Colonic mucosa (tissue), 4 donors: ENCODE data around the gene PCDH19. TPM values are rescaled to one million over a fixed set of nuclear protein-coding genes. Genes with fewer than 3 reads are reported as not detected.

Experiments used
- DNase-seq: peaks from one replicate; pipeline ENCODE4 v3.0.0-alpha.2; 2020
- H3K27ac ChIP-seq: fragments of 200-600 bp; one replicate; pipeline ENCODE4 v1.8.0; 2021
- H3K27me3 ChIP-seq: fragments of 200-600 bp; one replicate; pipeline ENCODE4 v1.8.0; 2021
- H3K36me3 ChIP-seq: fragments of 200-600 bp; one replicate; pipeline ENCODE4 v1.8.0; 2021
- H3K4me1 ChIP-seq: fragments of 200-600 bp; one replicate; pipeline ENCODE4 v1.8.0; 2021; ENCODE audit warnings: mild to moderate bottlenecking
- H3K4me3 ChIP-seq: fragments of 200-600 bp; one replicate; pipeline ENCODE4 v1.8.0; 2021
- H3K9ac ChIP-seq, 2 donors: one replicate each; pipeline ENCODE4 v1.7.0; 2013; ENCODE audit warnings: control low read depth in 2 of 2, low read depth in 2 of 2, low read length in 2 of 2
- H3K9me3 ChIP-seq: fragments of 200-600 bp; one replicate; pipeline ENCODE4 v1.8.0; 2021
- intact Hi-C: fragments of 100-400 bp; cut with DNase I; formaldehyde crosslinking; loops from one replicate; pipeline ENCODE4 v1.14.1; 2022
- total RNA-seq, 2 donors: library from RNA; stranded (reverse); fragmentation: NEBNext Ultra II Directional in 1 of 2; extraction: Animal tissue kit (Norgen Biotek cat#: 25700) in 1 of 2; gene quantifications; one replicate each; pipeline ENCODE4 v1.2.1, GENCODE V29; 2021
- TF ChIP-seq, protein P1 (sequence below): fragments of 200-600 bp; IDR thresholded peaks from one replicate; pipeline ENCODE4 v1.8.0; 2022; ENCODE audit warnings: antibody characterized with exemption, mild to moderate bottlenecking
- donor health status: healthy.
- donor health status: DM: no; HTN: no; CAD: no.
- donor health status: DM: no; HTN: no; CAD: no.

Gene PCDH19
- total RNA-seq, 2 donors from 2014 or later: 0.96 to 1.3 TPM

DNA sequence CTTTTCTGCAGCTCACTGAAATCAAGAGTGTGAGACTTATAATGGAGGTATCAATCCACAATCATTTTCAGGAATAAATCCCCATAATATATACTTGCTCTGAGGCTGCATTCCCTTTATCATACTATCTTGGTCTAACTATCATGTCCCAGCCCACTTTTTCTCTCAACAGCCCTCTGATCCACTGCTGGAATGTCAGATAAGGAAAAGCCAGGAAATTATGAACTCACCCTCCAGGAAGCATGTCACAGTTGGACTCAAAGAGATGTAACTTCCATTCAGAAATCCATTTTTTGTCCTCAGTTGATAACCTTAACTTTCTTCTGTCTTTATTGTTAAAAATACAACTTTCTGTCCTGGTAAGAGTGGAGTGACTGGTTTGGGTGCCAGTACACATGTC is 144.9 kb downstream of the PCDH19 start:
- intact Hi-C loops: no loop called here
- Histone ChIP-seq H3K27me3 (no peaks in the 10 kb centered on the region), H3K9ac (no peak overlapping the region), H3K4me1 (no peaks in the 10 kb centered on the region), H3K27ac (no peak overlapping the region), H3K4me3 (no peak overlapping the region), H3K9me3 (no peaks in the 10 kb centered on the region), H3K36me3 (no peaks in the 10 kb centered on the region)
- DNase-seq: no peak
- TF ChIP-seq, protein P1, sequence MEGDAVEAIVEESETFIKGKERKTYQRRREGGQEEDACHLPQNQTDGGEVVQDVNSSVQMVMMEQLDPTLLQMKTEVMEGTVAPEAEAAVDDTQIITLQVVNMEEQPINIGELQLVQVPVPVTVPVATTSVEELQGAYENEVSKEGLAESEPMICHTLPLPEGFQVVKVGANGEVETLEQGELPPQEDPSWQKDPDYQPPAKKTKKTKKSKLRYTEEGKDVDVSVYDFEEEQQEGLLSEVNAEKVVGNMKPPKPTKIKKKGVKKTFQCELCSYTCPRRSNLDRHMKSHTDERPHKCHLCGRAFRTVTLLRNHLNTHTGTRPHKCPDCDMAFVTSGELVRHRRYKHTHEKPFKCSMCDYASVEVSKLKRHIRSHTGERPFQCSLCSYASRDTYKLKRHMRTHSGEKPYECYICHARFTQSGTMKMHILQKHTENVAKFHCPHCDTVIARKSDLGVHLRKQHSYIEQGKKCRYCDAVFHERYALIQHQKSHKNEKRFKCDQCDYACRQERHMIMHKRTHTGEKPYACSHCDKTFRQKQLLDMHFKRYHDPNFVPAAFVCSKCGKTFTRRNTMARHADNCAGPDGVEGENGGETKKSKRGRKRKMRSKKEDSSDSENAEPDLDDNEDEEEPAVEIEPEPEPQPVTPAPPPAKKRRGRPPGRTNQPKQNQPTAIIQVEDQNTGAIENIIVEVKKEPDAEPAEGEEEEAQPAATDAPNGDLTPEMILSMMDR: no peak

DNA sequence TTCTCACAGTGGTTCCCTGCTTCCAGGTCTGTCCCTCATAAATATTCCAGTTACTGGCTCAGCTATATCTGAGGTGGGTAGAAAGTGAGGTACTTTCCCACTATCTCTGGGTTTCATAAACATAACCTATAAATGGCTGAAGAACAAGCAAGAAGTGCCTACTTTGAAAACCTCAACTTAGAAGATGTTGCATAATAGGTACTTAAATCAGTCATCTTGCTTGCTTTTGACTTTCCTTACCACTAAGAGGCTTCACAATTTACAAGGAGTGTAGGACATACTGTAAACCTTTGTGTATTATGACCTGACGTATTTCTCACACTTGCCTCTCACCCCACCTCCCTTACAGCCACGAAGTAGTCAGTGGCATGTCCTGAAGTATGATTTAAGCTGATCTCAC is 145.9 kb downstream of the PCDH19 start:
- H3K4me3 ChIP-seq: no peak overlapping the region
- H3K9me3 ChIP-seq: no peaks in the 10 kb centered on the region
- no peak overlapping the region for H3K27ac ChIP-seq
- H3K4me1 ChIP-seq: no peaks in the 10 kb centered on the region
- TF ChIP-seq, protein P1: no peak
- intact Hi-C loops: no loop called here
- DNase-seq: no peak
- no peaks in the 10 kb centered on the region for H3K36me3 ChIP-seq
- H3K27me3 ChIP-seq: no peaks in the 10 kb centered on the region
- H3K9ac ChIP-seq: no peak overlapping the region

DNA sequence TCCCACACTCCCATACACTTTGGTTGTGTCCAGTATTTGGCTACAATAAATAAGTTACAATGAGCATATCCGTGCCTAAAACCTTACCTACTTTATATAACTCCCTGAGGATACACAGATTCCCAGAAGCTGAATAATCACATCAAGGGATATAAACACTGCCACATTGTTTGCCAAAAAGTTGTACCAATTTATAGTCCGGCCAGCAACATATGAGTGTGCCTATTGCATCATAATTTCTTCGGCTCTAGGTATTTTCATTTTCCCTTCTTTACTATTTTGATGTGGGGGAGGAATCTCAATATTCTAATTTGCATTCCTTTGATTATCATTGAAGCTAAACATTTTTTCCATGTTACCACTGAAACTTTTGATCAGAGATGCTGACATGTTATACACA is 146.4 kb downstream of the PCDH19 start:
- Histone ChIP-seq H3K4me3 (no peak overlapping the region), H3K27ac (no peak overlapping the region), H3K4me1 (no peaks in the 10 kb centered on the region), H3K9me3 (no peaks in the 10 kb centered on the region), H3K9ac (no peak overlapping the region), H3K36me3 (no peaks in the 10 kb centered on the region), H3K27me3 (no peaks in the 10 kb centered on the region)
- intact Hi-C loops: no loop called here
- DNase-seq: no peak
- TF ChIP-seq, protein P1: no peak

DNA sequence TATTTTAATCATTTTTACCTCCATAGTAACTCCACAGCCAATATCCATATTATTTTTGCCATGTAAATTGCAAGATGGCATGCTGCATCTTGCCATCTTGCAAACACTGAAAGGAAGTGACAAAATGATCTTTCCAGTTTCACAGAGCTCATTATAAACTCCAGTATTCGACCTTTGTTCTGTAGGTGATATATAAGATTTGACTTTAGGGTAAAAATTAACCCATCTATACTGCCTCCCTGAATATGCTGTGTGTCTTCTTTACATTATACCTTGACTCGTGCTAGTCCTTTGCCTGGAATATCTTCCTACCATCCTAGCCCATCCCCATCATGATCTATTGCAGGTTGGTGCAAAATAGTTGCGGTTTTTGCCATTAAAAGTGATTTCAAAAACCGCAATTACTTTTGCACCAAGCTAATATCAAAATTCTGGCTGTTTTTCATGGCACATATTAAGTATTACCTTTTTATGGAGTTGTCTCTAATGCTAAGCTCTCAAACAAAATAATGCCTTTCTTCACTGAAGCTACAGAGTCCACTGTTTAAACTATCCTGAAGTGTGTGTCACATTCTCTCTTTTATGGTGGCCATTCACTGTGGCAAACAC is 161.1 kb downstream of the PCDH19 start:
- Histone ChIP-seq H3K27ac (no peak overlapping the region), H3K9ac (no peak overlapping the region), H3K4me3 (no peak overlapping the region), H3K36me3 (no peaks in the 10 kb centered on the region), H3K4me1 (no peaks in the 10 kb centered on the region), H3K9me3 (no peaks in the 10 kb centered on the region), H3K27me3 (no peaks in the 10 kb centered on the region)
- intact Hi-C loops: no loop called here
- DNase-seq: no peak
- TF ChIP-seq, protein P1: no peak

DNA sequence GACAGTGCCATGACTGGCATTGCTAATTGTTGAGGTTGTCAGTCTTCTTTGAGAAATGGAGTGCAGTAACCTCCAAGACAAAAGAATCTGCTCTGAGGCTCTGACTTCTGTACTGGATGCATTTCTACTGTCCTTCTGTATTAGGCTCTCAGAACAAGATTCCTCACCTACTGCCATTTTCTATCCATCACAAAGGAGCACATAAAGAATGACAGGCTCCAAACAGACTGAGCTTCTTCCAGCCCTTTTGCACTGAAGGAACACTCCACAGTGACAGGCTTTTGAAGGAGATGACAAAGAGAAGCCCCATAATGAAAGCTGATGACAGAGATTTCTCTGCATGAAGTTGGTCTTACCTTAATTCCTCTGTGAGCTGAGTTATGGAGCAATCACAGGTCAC is 162.2 kb downstream of the PCDH19 start:
- DNase-seq: no peak
- intact Hi-C loops: no loop called here
- Histone ChIP-seq H3K36me3 (no peaks in the 10 kb centered on the region), H3K27me3 (no peaks in the 10 kb centered on the region), H3K4me1 (no peaks in the 10 kb centered on the region), H3K4me3 (no peak overlapping the region), H3K9me3 (no peaks in the 10 kb centered on the region), H3K27ac (no peak overlapping the region), H3K9ac (no peak overlapping the region)
- TF ChIP-seq, protein P1: no peak
